H7 (cell line): Measurements from ENCODE around the gene BDNF. TPM values are rescaled to one million over a fixed set of nuclear protein-coding genes. Genes with fewer than 3 reads are reported as not detected.
"Not testable (repeated sequence)": the region's sequence is repeated elsewhere in the genome, so short reads cannot be mapped to it uniquely, and the experiment has no call there.

ENCODE experiments used
- DNase-seq: peaks from one replicate; pipeline ENCODE4 v3.0.0; 2012
- H3K27me3 ChIP-seq: 2 replicates; pipeline ENCODE4 v1.6.0; 2011; ENCODE audit warnings: mild to moderate bottlenecking, low read length; ENCODE audit not compliant: control insufficient read depth, insufficient read depth
- H3K36me3 ChIP-seq: replicated peaks from 2 replicates; pipeline ENCODE4 v1.5.1; 2011; ENCODE audit warnings: low read length; ENCODE audit not compliant: control insufficient read depth, insufficient read depth
- H3K4me3 ChIP-seq: 2 replicates; pipeline ENCODE4 v1.5.1; 2011; ENCODE audit warnings: low read depth, mild to moderate bottlenecking, control low read depth, low read length, moderate library complexity; ENCODE audit not compliant: insufficient read depth
- total RNA-seq: library from RNA; depleted of rRNA; stranded (reverse); fragments of >200 nt; shearing (Covaris generic); gene quantifications from 2 replicates; pipeline ENCODE4 v1.2.3, GENCODE V29; 2014

BDNF gene
- total RNA-seq, 1 experiment from 2014 or later = 2.2 TPM

GRCh38 chr11:27697679-27698275 is 2.5 kb downstream of the BDNF start:
- no peak overlapping the region for H3K4me3 ChIP-seq

GRCh38 chr11:27696961-27697360 is 3.3 kb downstream of the BDNF start:
- H3K4me3 ChIP-seq = no peak overlapping the region
- peaks cover 27% of the 10 kb centered on the region for H3K27me3 ChIP-seq
- H3K36me3 ChIP-seq = no peaks in the 10 kb centered on the region
- no peak for DNase-seq

More at GRCh38 chr11:27697679-27698275, 2.5 kb downstream of the BDNF start:
- DNase-seq = no peak
- Histone ChIP-seq H3K27me3 (peaks cover 35% of the 10 kb centered on the region), H3K36me3 (no peaks in the 10 kb centered on the region)

- no peaks in the 10 kb centered on the region for H3K36me3 ChIP-seq
- peaks cover 18% of the 10 kb centered on the region for H3K27me3 ChIP-seq
- no peak overlapping the region for H3K4me3 ChIP-seq
- no peak for DNase-seq
Measured at GRCh38 chr11:27696115-27696514, 4.1 kb downstream of the BDNF start.

- no peak for DNase-seq
- H3K27me3 ChIP-seq = peaks cover 9% of the 10 kb centered on the region
- no peak overlapping the region for H3K4me3 ChIP-seq
- H3K36me3 ChIP-seq = no peaks in the 10 kb centered on the region
Measured at GRCh38 chr11:27694992-27695391, 5.3 kb downstream of the BDNF start.

GRCh38 chr11:27693398-27693797 is 6.9 kb downstream of the BDNF start:
- Histone ChIP-seq H3K36me3 (no peaks in the 10 kb centered on the region), H3K4me3 (no peak overlapping the region), H3K27me3 (no peaks in the 10 kb centered on the region)
- no peak for DNase-seq

- Histone ChIP-seq H3K36me3 (no peaks in the 10 kb centered on the region), H3K4me3 (no peak overlapping the region), H3K27me3 (no peaks in the 10 kb centered on the region)
- DNase-seq = no peak
Measured at GRCh38 chr11:27692781-27693180, 7.5 kb downstream of the BDNF start.

GRCh38 chr11:27688076-27688475 is 12.2 kb downstream of the BDNF start:
- no peak overlapping the region for H3K4me3 ChIP-seq
- H3K36me3 ChIP-seq = no peaks in the 10 kb centered on the region
- no peak for DNase-seq
- H3K27me3 ChIP-seq = no peaks in the 10 kb centered on the region

GRCh38 chr11:27681664-27682063 is 18.6 kb downstream of the BDNF start:
- Histone ChIP-seq H3K36me3 (no peaks in the 10 kb centered on the region), H3K27me3 (no peaks in the 10 kb centered on the region), H3K4me3 (no peak overlapping the region)
- no peak for DNase-seq

- no peak overlapping the region for H3K4me3 ChIP-seq
- H3K27me3 ChIP-seq = no peaks in the 10 kb centered on the region
- no peaks in the 10 kb centered on the region for H3K36me3 ChIP-seq
- DNase-seq = no peak
Measured at GRCh38 chr11:27679136-27680015, 20.9 kb downstream of the BDNF start.

GRCh38 chr11:27678242-27678641 is 22.0 kb downstream of the BDNF start:
- Histone ChIP-seq H3K36me3 (no peaks in the 10 kb centered on the region), H3K27me3 (no peaks in the 10 kb centered on the region), H3K4me3 (no peak overlapping the region)
- no peak for DNase-seq

GRCh38 chr11:27677108-27677507 is 23.1 kb downstream of the BDNF start:
- H3K4me3 ChIP-seq = no peak overlapping the region
- no peaks in the 10 kb centered on the region for H3K36me3 ChIP-seq
- DNase-seq = no peak
- H3K27me3 ChIP-seq = no peaks in the 10 kb centered on the region

GRCh38 chr11:27673979-27674663 is 26.1 kb downstream of the BDNF start:
- DNase-seq = no peak

GRCh38 chr11:27672836-27673464 is 27.3 kb downstream of the BDNF start:
- DNase-seq = no peak

More at GRCh38 chr11:27673979-27674663, 26.1 kb downstream of the BDNF start:
- no peak overlapping the region for H3K4me3 ChIP-seq
- no peaks in the 10 kb centered on the region for H3K27me3 ChIP-seq
- no peaks in the 10 kb centered on the region for H3K36me3 ChIP-seq

GRCh38 chr11:27665508-27666101 is 34.6 kb downstream of the BDNF start:
- H3K36me3 ChIP-seq, DNase-seq, H3K4me3 ChIP-seq, H3K27me3 ChIP-seq: not testable (repeated sequence)

More at GRCh38 chr11:27672836-27673464, 27.3 kb downstream of the BDNF start:
- no peaks in the 10 kb centered on the region for H3K36me3 ChIP-seq
- H3K4me3 ChIP-seq = no peak overlapping the region
- no peaks in the 10 kb centered on the region for H3K27me3 ChIP-seq
